Prostate gland (tissue), 2 donors: ENCODE data around the gene ZC3HAV1. TPM values are rescaled to one million over a fixed set of nuclear protein-coding genes. Genes with fewer than 3 reads are reported as not detected.

Experiments
- DNase-seq: peaks from one replicate; pipeline ENCODE4 v3.0.0-alpha.2; 2019; ENCODE audit warnings: low spot score
- H3K27ac ChIP-seq, 2 donors: fragments of 200-600 bp; sonication (generic); 2 replicates each; pipeline ENCODE4 v1.5.1; 2017 to 2019
- H3K27me3 ChIP-seq: fragments of 200-600 bp; sonication (generic); replicated peaks from 2 replicates; pipeline ENCODE4 v1.5.1; 2019; ENCODE audit not compliant: insufficient read depth
- H3K36me3 ChIP-seq, 2 donors: fragments of 200-600 bp; sonication (generic); 1 replicate in 1 of 2; 2 replicates in 1 of 2; pipeline versions ENCODE4 v1.5.1 to v1.8.1; 2017 to 2019
- H3K4me1 ChIP-seq: fragments of 200-600 bp; sonication (generic); replicated peaks from 2 replicates; pipeline ENCODE4 v1.5.1; 2019
- H3K4me3 ChIP-seq, 2 donors: fragments of 200-600 bp; sonication (generic); 2 replicates each; pipeline ENCODE4 v1.5.1; 2017 to 2019
- H3K9me3 ChIP-seq: fragments of 200-600 bp; sonication (generic); 2 replicates; pipeline ENCODE4 v1.5.1; 2017
- POLR2A ChIP-seq: fragments of 450-650 bp; IDR thresholded peaks from one replicate; pipeline ENCODE4 v1.6.1; 2016; ENCODE audit warnings: antibody characterized with exemption, mild to moderate bottlenecking
- POLR2AphosphoS5 ChIP-seq: sonication (generic); formaldehyde crosslinking; IDR thresholded peaks from one replicate; pipeline ENCODE4 v1.6.1; 2017; ENCODE audit warnings: antibody characterized with exemption
- WGBS: methylation state at CpG from one replicate; pipeline ENCODE4 v1.1.5; 2018; 5-methylcytosine and 5-hydroxymethylcytosine counted together
- intact Hi-C: fragments of 100-400 bp; cut with DNase I; formaldehyde crosslinking; loops from one replicate; pipeline ENCODE4 v1.14.2; 2022
- total RNA-seq, 2 donors: library from RNA; depleted of rRNA; stranded (reverse); fragments of >200 nt; gene quantifications; one replicate each; pipeline ENCODE4 v1.1.0, GENCODE V29; 2016
- TF ChIP-seq, protein P1 (sequence below), 4 experiments: fragments of 200-600 bp in 2 of 4; fragments of 450-650 bp in 2 of 4; sonication (generic) in 2 of 4; IDR thresholded peaks; 1 replicate in 3 of 4; 2 replicates in 1 of 4; pipeline ENCODE4 v1.5.1; 2016 to 2019; ENCODE audit warnings: antibody characterized with exemption in 4 of 4, mild to moderate bottlenecking in 2 of 4, moderate library complexity in 2 of 4

ZC3HAV1 gene
- total RNA-seq, 2 donors from 2014 or later = 41.2 to 47.9 TPM

DNA sequence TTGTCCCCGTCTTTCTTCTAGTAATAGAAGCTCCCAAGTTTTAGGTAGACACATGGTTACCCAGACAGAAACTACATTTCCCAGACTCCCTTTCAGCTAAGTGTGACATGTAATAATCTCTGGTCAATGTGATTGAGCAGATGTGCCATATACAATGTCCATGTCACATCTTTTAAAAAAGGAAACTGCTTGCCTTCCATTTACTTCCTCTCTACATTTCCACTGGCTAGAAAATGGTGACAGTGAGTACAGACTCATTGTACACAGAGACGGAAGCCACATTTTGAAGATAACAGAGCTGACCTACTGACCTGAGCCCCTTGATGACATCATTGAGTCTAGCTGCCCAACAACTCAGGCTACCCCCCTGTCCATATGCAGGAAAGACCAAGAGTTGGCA lies 21.3 kb downstream of the ZC3HAV1 start:
- Histone ChIP-seq H3K4me3 (no peak overlapping the region), H3K27ac (no peak overlapping the region), H3K9me3 (no peaks in the 10 kb centered on the region), H3K36me3 (no peaks in the 10 kb centered on the region), H3K4me1 (no peaks in the 10 kb centered on the region), H3K27me3 (no peaks in the 10 kb centered on the region)
- intact Hi-C loops = no loop called here
- TF ChIP-seq POLR2AphosphoS5 (no peak), POLR2A (no peak)
- TF ChIP-seq, protein P1, sequence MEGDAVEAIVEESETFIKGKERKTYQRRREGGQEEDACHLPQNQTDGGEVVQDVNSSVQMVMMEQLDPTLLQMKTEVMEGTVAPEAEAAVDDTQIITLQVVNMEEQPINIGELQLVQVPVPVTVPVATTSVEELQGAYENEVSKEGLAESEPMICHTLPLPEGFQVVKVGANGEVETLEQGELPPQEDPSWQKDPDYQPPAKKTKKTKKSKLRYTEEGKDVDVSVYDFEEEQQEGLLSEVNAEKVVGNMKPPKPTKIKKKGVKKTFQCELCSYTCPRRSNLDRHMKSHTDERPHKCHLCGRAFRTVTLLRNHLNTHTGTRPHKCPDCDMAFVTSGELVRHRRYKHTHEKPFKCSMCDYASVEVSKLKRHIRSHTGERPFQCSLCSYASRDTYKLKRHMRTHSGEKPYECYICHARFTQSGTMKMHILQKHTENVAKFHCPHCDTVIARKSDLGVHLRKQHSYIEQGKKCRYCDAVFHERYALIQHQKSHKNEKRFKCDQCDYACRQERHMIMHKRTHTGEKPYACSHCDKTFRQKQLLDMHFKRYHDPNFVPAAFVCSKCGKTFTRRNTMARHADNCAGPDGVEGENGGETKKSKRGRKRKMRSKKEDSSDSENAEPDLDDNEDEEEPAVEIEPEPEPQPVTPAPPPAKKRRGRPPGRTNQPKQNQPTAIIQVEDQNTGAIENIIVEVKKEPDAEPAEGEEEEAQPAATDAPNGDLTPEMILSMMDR (IDR thresholded peaks at IDR 0.05) = no peak
- no peak for DNase-seq
- WGBS = 87% methylated on average over 2 of the region's 2 CpGs

GRCh38 chr7:139087212-139087611 lies 22.3 kb downstream of the ZC3HAV1 start:
- no peak overlapping the region for H3K27ac ChIP-seq
- H3K4me3 ChIP-seq = no peak overlapping the region
- H3K27me3 ChIP-seq = no peaks in the 10 kb centered on the region
- no peaks in the 10 kb centered on the region for H3K4me1 ChIP-seq
- intact Hi-C loops = no loop called here
- DNase-seq = no peak
- WGBS = 96% methylated on average over 3 of the region's 3 CpGs
- no peaks in the 10 kb centered on the region for H3K36me3 ChIP-seq
- TF ChIP-seq POLR2AphosphoS5 (no peak), POLR2A (no peak)
- TF ChIP-seq, protein P1 (IDR thresholded peaks at IDR 0.05) = no peak
- no peaks in the 10 kb centered on the region for H3K9me3 ChIP-seq

- 84% methylated on average over 2 of the region's 2 CpGs for WGBS
- Histone ChIP-seq H3K4me3 (no peak overlapping the region), H3K27ac (no peak overlapping the region), H3K27me3 (no peaks in the 10 kb centered on the region), H3K9me3 (no peaks in the 10 kb centered on the region), H3K36me3 (no peaks in the 10 kb centered on the region), H3K4me1 (no peaks in the 10 kb centered on the region)
- intact Hi-C loops = no loop called here
- TF ChIP-seq, protein P1 (IDR thresholded peaks at IDR 0.05) = no peak
- TF ChIP-seq POLR2AphosphoS5 (no peak), POLR2A (no peak)
- DNase-seq = no peak
Observed at GRCh38 chr7:139086454-139086853, 23.1 kb downstream of the ZC3HAV1 start.

- Histone ChIP-seq H3K4me1 (no peaks in the 10 kb centered on the region), H3K36me3 (peaks cover 0 to 1% of the 10 kb centered on the region in 2 donors), H3K4me3 (no peak overlapping the region), H3K9me3 (no peaks in the 10 kb centered on the region), H3K27me3 (no peaks in the 10 kb centered on the region), H3K27ac (no peak overlapping the region)
- TF ChIP-seq, protein P1 (IDR thresholded peaks at IDR 0.05) = no peak
- TF ChIP-seq POLR2AphosphoS5 = no peak
- 92% methylated on average over 5 of the region's 5 CpGs for WGBS
- DNase-seq = no peak
- intact Hi-C loops = no loop called here
Observed at GRCh38 chr7:139084709-139085108, 24.8 kb downstream of the ZC3HAV1 start.

DNA sequence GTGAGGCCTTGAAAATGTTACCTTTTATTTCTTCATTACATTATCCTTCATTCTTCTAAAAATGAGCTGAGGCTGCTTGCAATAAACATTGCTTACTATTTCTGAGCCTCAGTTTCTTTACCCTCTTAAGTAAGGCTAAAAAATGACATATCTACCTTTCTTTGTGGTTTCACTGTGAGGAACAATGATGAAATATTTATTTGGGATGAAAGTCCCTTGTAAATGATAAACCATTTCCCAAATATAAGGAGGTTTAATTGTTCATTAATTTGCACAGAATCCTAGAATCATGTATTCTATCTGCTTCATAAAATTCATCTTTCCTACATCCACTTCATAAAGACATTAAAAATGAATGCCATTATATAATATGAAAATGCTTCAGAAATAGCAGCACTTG lies 27.9 kb downstream of the ZC3HAV1 start:
- no peak for DNase-seq
- H3K4me1 ChIP-seq = no peaks in the 10 kb centered on the region
- H3K27me3 ChIP-seq = no peaks in the 10 kb centered on the region
- no peak for TF ChIP-seq POLR2A
- TF ChIP-seq POLR2AphosphoS5 = no peak
- TF ChIP-seq, protein P1 (IDR thresholded peaks at IDR 0.05) = no peak
- intact Hi-C loops = no loop called here
- no peak overlapping the region for H3K27ac ChIP-seq
- no peak overlapping the region for H3K4me3 ChIP-seq
- no peaks in the 10 kb centered on the region for H3K9me3 ChIP-seq
- peaks cover 0 to 4% of the 10 kb centered on the region in 2 donors for H3K36me3 ChIP-seq
